Uterus (tissue), 4 donors: Measurements from ENCODE around the gene DRAM1. TPM values are rescaled to one million over a fixed set of nuclear protein-coding genes. Genes with fewer than 3 reads are reported as not detected.

ENCODE experiments used
- DNase-seq, 2 donors: peaks; one replicate each; pipeline ENCODE4 v3.0.0-alpha.2; 2019 to 2020
- H3K27ac ChIP-seq, 2 donors: fragments of 200-600 bp; sonication (generic); 1 replicate in 1 of 2; 2 replicates in 1 of 2; pipeline ENCODE4 v1.5.1; 2016 to 2018
- H3K27me3 ChIP-seq, 2 donors: fragments of 200-600 bp; sonication (generic); one replicate each; pipeline ENCODE4 v1.5.1; 2018 to 2019; ENCODE audit warnings: control low read depth in 1 of 2
- H3K36me3 ChIP-seq, 2 donors: fragments of 200-600 bp; sonication (generic); one replicate each; pipeline ENCODE4 v1.5.1; 2019; ENCODE audit warnings: control low read depth in 1 of 2
- H3K4me1 ChIP-seq, 2 donors: fragments of 200-600 bp; sonication (generic); one replicate each; pipeline ENCODE4 v1.5.1; 2018 to 2019; ENCODE audit warnings: control low read depth in 1 of 2
- H3K4me3 ChIP-seq, 2 donors: fragments of 200-600 bp; sonication (generic); 1 replicate in 1 of 2; 2 replicates in 1 of 2; pipeline ENCODE4 v1.5.1; 2018 to 2019; ENCODE audit warnings: mild to moderate bottlenecking in 1 of 2
- H3K9me3 ChIP-seq, 2 donors: fragments of 200-600 bp; sonication (generic); one replicate each; pipeline ENCODE4 v1.5.1; 2019; ENCODE audit warnings: control low read depth in 1 of 2
- POLR2A ChIP-seq, 2 donors: fragments of 450-650 bp; IDR thresholded peaks; one replicate each; pipeline ENCODE4 v1.6.1; 2016; ENCODE audit warnings: antibody characterized with exemption in 2 of 2, mild to moderate bottlenecking in 1 of 2, moderate library complexity in 1 of 2
- intact Hi-C: fragments of 100-400 bp; cut with DNase I; formaldehyde crosslinking; loops from one replicate; pipeline ENCODE4 v1.15.1; 2023; ENCODE audit warnings: low total_unique reads
- total RNA-seq, 4 donors: library from RNA; depleted of rRNA in 3 of 4; stranded (reverse); fragments of >200 nt in 3 of 4; gene quantifications; one replicate each; pipeline versions ENCODE4 v1.1.0 to v1.2.4, GENCODE V29; 2014 to 2023
- TF ChIP-seq, protein P1 (sequence below), 4 experiments: fragments of 200-600 bp in 2 of 4; fragments of 450-650 bp in 2 of 4; sonication (generic) in 2 of 4; IDR thresholded peaks; one replicate each; pipeline ENCODE4 v1.5.1; 2016 to 2019; ENCODE audit warnings: antibody characterized with exemption in 4 of 4, mild to moderate bottlenecking in 2 of 4, moderate library complexity in 1 of 4
- donor health status: DM: yes; HTN: yes; CAD: no.

DRAM1 gene
- total RNA-seq, 4 donors from 2014 or later = 2.0 to 25.4 (median 9.9) TPM

DNA sequence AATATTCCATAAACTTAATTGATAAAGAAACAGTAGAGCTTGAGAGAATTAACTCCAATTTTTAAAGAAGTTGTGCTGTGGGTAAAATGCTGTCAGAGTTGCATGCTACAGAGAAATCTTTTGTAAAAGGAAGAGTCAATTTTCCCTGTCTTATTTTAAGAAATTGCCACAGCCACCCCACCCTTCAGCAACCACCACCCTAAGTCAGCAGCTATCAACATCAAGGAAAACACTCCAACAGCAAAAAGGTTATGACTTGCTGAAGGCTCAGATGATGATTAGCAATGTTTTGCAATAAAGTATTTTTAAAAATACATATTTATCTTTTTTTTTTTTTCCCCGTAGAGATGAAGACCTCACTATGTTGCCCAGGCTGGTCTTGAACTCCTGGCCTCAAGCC, 6.5 kb upstream of the DRAM1 start:
- TF ChIP-seq, protein P1, sequence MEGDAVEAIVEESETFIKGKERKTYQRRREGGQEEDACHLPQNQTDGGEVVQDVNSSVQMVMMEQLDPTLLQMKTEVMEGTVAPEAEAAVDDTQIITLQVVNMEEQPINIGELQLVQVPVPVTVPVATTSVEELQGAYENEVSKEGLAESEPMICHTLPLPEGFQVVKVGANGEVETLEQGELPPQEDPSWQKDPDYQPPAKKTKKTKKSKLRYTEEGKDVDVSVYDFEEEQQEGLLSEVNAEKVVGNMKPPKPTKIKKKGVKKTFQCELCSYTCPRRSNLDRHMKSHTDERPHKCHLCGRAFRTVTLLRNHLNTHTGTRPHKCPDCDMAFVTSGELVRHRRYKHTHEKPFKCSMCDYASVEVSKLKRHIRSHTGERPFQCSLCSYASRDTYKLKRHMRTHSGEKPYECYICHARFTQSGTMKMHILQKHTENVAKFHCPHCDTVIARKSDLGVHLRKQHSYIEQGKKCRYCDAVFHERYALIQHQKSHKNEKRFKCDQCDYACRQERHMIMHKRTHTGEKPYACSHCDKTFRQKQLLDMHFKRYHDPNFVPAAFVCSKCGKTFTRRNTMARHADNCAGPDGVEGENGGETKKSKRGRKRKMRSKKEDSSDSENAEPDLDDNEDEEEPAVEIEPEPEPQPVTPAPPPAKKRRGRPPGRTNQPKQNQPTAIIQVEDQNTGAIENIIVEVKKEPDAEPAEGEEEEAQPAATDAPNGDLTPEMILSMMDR (IDR thresholded peaks at IDR 0.05) = no peak
- no peak for TF ChIP-seq POLR2A (IDR thresholded peaks at IDR 0.05)
- DNase-seq = no peak
- H3K36me3 ChIP-seq = no peaks in the 10 kb centered on the region
- intact Hi-C loops = no loop called here
- no peaks in the 10 kb centered on the region for H3K4me1 ChIP-seq
- no peak overlapping the region for H3K4me3 ChIP-seq
- H3K9me3 ChIP-seq = no peaks in the 10 kb centered on the region
- H3K27ac ChIP-seq = no peak overlapping the region
- no peaks in the 10 kb centered on the region for H3K27me3 ChIP-seq

DNA sequence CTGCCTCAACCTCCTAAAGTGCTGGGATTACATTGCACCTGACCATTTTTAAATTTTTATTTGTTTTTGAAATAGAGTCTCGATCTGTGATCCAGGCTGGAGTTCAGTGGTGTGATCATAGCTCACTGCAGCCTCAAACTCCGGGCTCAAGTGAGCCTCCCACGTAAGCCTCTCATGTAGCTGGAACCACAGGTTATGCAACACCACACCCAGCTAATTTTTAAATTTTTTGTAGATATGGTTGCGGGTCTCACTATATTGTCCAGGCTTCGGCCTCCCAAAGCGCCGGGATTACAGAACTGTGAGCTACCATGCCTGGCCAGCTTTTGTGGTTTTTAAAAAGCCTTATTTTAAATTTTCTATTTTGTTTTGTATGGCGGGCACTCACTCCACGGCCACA, 2.2 kb upstream of the DRAM1 start:
- Histone ChIP-seq H3K27me3 (no peaks in the 10 kb centered on the region), H3K9me3 (no peaks in the 10 kb centered on the region), H3K4me3 (no peak overlapping the region), H3K36me3 (no peaks in the 10 kb centered on the region), H3K27ac (peak overlapping the region; percentile 96 to 98), H3K4me1 (no peaks in the 10 kb centered on the region)
- TF ChIP-seq, protein P1 (IDR thresholded peaks at IDR 0.05) = no peak
- no peak for TF ChIP-seq POLR2A (IDR thresholded peaks at IDR 0.05)
- DNase-seq = no peak
- intact Hi-C loops = no loop called here

DNA sequence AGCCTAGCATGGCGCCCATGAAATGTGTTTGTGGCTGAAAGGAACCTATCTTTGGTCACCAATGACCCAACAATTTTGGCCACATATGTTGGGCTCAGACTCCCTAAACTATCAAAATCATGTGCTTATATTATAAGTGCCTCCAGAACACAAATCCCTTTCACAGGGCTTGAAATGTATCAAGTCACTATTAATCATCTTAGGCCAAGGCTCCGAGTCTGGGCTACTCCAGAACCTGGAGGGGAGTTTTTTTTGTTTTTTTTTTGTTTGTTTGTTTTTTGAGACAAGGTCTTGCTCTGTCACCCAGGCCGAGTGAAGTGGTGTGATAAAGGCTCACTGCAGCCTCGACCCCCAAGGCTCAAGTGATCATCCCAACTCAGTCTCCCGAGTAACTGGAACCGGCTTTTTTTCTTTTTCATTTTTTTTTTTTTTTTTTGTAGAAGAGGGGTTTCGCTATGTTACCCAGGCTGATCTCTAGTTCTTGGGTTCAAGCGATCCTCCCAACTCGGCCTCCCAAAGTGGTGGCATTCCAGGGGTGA, 989 bp upstream of the DRAM1 start:
- intact Hi-C loops = no loop called here
- Histone ChIP-seq H3K9me3 (no peaks in the 10 kb centered on the region), H3K27me3 (no peaks in the 10 kb centered on the region), H3K4me3 (peak overlapping the region; percentile 89 to 93), H3K36me3 (no peaks in the 10 kb centered on the region), H3K27ac (peak overlapping the region; percentile 96 to 98), H3K4me1 (no peaks in the 10 kb centered on the region)
- TF ChIP-seq, protein P1 (IDR thresholded peaks at IDR 0.05) = no peak
- TF ChIP-seq POLR2A (IDR thresholded peaks at IDR 0.05) = no peak
- DNase-seq = no peak

DNA sequence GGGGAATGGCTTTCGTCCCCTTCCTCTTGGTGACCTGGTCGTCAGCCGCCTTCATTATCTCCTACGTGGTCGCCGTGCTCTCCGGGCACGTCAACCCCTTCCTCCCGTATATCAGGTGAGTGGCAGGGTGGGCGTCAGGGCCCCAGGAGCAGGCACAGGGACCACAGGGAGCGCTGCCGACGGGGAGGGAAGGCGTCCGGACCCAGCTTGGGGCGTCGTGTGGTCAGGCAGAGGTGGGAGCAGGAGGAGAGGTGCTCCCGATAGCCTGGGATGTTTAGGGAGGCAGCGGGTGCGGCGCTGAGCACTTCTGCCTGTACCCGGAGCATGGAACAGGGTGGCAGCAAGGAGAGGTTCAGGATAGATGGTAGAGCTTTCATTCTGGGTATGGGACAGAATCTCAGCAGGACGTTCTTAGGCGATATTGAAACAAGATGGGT, 444 bp downstream of the DRAM1 start:
- Histone ChIP-seq H3K27me3 (no peaks in the 10 kb centered on the region), H3K27ac (peak overlapping the region; percentile 96 to 98), H3K4me1 (no peaks in the 10 kb centered on the region), H3K4me3 (peak overlapping the region; percentile 89 to 93), H3K36me3 (no peaks in the 10 kb centered on the region), H3K9me3 (no peaks in the 10 kb centered on the region)
- TF ChIP-seq, protein P1 (IDR thresholded peaks at IDR 0.05) = no peak
- TF ChIP-seq POLR2A (IDR thresholded peaks at IDR 0.05) = no peak
- DNase-seq = peak; percentile 47 to 53
- intact Hi-C loops = no loop called here

DNA sequence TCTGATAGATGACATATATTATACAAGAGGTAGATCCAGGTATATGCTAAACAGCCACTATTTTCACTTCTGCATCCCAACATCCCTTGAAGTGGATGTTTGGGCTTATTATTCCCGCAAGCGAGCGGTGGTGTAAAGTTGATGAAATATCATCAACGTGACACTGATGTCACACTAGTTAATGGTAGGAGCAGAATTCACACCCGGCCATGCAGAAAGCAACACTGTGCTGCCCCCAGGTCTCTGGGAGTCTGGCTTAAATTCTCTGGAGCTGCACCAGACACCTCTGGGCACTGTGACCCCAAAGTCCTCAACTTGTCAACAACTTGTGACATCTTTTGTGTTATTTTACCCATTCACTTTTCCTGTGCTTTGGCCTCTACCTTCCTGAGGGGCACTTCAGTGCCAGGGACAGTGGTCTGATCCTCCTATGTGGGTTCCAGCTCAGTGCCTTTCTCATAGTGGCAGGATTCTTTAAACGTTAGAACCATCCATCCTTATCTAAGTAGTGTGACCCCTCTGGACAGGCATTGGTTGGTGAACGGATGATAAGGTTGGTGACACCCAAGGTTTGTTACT, 952 bp downstream of the DRAM1 start:
- Histone ChIP-seq H3K4me1 (no peaks in the 10 kb centered on the region), H3K9me3 (no peaks in the 10 kb centered on the region), H3K4me3 (peak overlapping the region; percentile 89 to 93), H3K36me3 (no peaks in the 10 kb centered on the region), H3K27ac (peak overlapping the region; percentile 96 to 98), H3K27me3 (no peaks in the 10 kb centered on the region)
- no peak for DNase-seq
- TF ChIP-seq, protein P1 (IDR thresholded peaks at IDR 0.05) = no peak
- no peak for TF ChIP-seq POLR2A (IDR thresholded peaks at IDR 0.05)
- intact Hi-C loops = no loop called here
